Astrocyte of the spinal cord (primary cell): ENCODE measurements around the gene ADAMTSL1.

Experiments used
- DNase-seq: peaks from one replicate; pipeline ENCODE4 v3.0.0; 2011; ENCODE audit warnings: low read depth, low spot score
- H3K4me3 ChIP-seq: 2 replicates; pipeline ENCODE4 v1.5.1; 2011; ENCODE audit warnings: low read depth, mild to moderate bottlenecking, low read length, moderate library complexity
- in situ Hi-C: cut with HindIII; loops from 2 replicates; pipeline ENCODE4 v1.10.0; 2017; ENCODE audit warnings: low sequenced_read_pairs
- TF ChIP-seq, protein P1 (sequence below): IDR thresholded peaks from 2 replicates; pipeline ENCODE4 v1.5.1; 2012; ENCODE audit warnings: low read depth, mild to moderate bottlenecking, low read length, inconsistent platforms

Gene ADAMTSL1

DNA sequence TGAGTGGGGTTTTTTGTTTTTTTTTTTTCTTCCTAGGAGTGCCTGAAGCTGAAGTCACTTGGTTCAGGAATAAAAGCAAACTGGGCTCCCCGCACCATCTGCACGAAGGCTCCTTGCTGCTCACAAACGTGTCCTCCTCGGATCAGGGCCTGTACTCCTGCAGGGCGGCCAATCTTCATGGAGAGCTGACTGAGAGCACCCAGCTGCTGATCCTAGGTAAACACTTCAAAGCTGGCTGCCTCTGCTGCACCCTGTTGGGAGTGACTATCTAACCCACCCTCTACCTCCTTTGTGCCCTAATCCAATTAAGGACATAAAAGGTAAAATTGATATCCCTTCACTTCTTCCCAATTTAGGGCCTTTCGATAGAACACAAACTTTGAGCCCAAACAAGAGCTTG lies 352.3 kb downstream of the ADAMTSL1 start:
- TF ChIP-seq, protein P1, sequence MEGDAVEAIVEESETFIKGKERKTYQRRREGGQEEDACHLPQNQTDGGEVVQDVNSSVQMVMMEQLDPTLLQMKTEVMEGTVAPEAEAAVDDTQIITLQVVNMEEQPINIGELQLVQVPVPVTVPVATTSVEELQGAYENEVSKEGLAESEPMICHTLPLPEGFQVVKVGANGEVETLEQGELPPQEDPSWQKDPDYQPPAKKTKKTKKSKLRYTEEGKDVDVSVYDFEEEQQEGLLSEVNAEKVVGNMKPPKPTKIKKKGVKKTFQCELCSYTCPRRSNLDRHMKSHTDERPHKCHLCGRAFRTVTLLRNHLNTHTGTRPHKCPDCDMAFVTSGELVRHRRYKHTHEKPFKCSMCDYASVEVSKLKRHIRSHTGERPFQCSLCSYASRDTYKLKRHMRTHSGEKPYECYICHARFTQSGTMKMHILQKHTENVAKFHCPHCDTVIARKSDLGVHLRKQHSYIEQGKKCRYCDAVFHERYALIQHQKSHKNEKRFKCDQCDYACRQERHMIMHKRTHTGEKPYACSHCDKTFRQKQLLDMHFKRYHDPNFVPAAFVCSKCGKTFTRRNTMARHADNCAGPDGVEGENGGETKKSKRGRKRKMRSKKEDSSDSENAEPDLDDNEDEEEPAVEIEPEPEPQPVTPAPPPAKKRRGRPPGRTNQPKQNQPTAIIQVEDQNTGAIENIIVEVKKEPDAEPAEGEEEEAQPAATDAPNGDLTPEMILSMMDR = no peak
- DNase-seq = no peak
- in situ Hi-C loops = no loop called here
- no peak overlapping the region for H3K4me3 ChIP-seq

- TF ChIP-seq, protein P1 = no peak
- in situ Hi-C loops = no loop called here
- H3K4me3 ChIP-seq = no peak overlapping the region
- no peak for DNase-seq
Observed at GRCh38 chr9:18829066-18829465, 355.1 kb downstream of the ADAMTSL1 start.

GRCh38 chr9:18829873-18830272 lies 355.9 kb downstream of the ADAMTSL1 start:
- DNase-seq = peak; percentile 78
- in situ Hi-C loops = no loop called here
- TF ChIP-seq, protein P1 = no peak
- H3K4me3 ChIP-seq = no peak overlapping the region

DNA sequence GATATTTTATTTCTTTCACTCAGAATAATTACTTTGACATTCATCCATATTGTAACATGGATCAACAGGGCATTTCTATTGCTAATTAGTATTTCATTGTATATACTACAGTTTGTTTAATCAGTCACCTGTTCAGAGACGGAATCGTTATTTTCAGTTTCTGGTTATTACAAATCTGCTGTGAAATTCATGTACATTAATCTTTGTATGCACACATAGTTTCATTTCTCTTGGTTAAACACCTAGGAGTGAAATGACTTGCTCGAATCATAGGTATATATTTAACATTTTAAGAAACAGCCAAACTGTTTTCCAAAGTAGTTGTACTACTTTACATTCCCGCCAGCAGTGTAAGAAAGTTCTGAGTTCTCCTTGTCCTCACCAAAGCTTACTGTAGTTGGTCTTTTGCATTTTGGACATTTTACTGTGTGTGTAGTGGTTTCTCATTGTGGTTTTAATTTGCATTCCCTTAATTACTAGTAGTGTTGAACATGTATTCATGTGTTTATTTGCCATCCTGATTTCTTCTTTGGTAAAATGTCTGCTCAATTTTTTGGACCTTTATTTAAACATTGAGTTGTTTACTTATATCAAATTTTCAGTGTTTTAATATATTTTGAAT lies 360.9 kb downstream of the ADAMTSL1 start:
- no peak for DNase-seq
- in situ Hi-C loops = no loop called here

GRCh38 chr9:18837402-18837801 lies 363.4 kb downstream of the ADAMTSL1 start:
- in situ Hi-C loops = no loop called here

More for the DNA sequence above, 360.9 kb downstream of the ADAMTSL1 start:
- H3K4me3 ChIP-seq = no peak overlapping the region
- TF ChIP-seq, protein P1 = no peak

DNA sequence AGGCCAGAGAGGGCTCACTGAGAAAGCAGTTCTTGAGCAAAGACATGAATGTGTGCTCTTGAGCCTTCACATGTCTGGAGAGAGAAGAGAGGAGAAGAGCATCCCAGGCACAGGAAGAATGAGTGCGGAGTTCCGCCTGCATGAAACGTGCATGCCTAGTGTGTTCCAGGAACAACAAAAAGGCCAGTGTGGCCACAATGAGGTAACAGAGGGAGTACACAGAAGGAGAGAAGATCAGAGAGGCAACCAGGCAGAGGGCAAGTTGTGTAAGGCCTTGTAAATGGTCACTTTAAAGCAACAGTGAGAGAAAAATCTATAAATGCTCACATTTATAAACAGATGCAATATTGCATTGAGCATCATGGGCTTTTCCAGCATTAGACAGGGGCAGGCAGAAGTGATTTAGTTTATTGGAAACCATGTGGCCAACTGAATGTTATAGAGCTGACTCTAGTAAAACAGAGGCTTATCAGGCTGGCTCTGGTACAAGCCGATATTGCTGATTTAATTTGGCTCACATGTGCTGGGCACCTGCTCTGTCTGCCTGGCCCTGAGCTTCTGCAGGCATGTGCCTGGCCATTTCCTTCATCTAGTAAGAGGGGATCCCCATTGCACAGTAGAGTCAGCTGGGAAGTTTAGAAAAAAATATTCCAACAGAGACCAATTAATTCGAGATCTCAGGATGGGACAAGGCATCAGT lies 373.8 kb downstream of the ADAMTSL1 start:
- H3K4me3 ChIP-seq = no peak overlapping the region
- in situ Hi-C loops = no loop called here
- TF ChIP-seq, protein P1 = no peak
- DNase-seq = no peak

More at GRCh38 chr9:18837402-18837801, 363.4 kb downstream of the ADAMTSL1 start:
- H3K4me3 ChIP-seq = no peak overlapping the region
- DNase-seq = no peak
- TF ChIP-seq, protein P1 = no peak
